MM.1S (cell line): Measurements from ENCODE around the gene TENT4B.

Experiments
- DNase-seq: peaks from one replicate; pipeline ENCODE4 v3.0.0-alpha.2; 2015
- H2AFZ ChIP-seq: fragments of 300-600 bp; sonication (generic); 2 replicates; pipeline ENCODE4 v1.6.0; 2016; ENCODE audit warnings: antibody characterized with exemption, low read length
- H3F3A ChIP-seq: fragments of 300-600 bp; sonication (generic); 2 replicates; pipeline ENCODE4 v1.6.1; 2016; ENCODE audit warnings: mild to moderate bottlenecking, antibody characterized with exemption, low read length, moderate library complexity, mixed read lengths; ENCODE audit not compliant: insufficient read depth
- H3K27ac ChIP-seq: fragments of 300-600 bp; sonication (generic); 2 replicates; pipeline ENCODE4 v1.5.1; 2016; ENCODE audit warnings: mild to moderate bottlenecking, low read length
- H3K27me3 ChIP-seq: fragments of 300-600 bp; sonication (generic); replicated peaks from 2 replicates; pipeline ENCODE4 v1.6.0; 2016; ENCODE audit warnings: low read length; ENCODE audit not compliant: insufficient read depth
- H3K36me3 ChIP-seq: fragments of 300-600 bp; sonication (generic); replicated peaks from 2 replicates; pipeline ENCODE4 v1.6.1; 2016; ENCODE audit warnings: mild to moderate bottlenecking, low read length, mixed read lengths; ENCODE audit not compliant: insufficient read depth
- H3K4me1 ChIP-seq: fragments of 300-600 bp; sonication (generic); 2 replicates; pipeline ENCODE4 v1.6.1; 2016; ENCODE audit warnings: low read length, mixed read lengths
- H3K4me2 ChIP-seq: fragments of 300-600 bp; sonication (generic); 2 replicates; pipeline ENCODE4 v1.6.0; 2016; ENCODE audit warnings: low read depth, low read length
- H3K4me3 ChIP-seq: fragments of 300-600 bp; sonication (generic); 2 replicates; pipeline ENCODE4 v1.5.1; 2016; ENCODE audit warnings: low read length, mixed read lengths
- H3K79me2 ChIP-seq: fragments of 300-600 bp; sonication (generic); 2 replicates; pipeline ENCODE4 v1.6.1; 2016; ENCODE audit warnings: mixed run types, low read length, mixed read lengths
- H3K9ac ChIP-seq: fragments of 300-600 bp; sonication (generic); 2 replicates; pipeline ENCODE4 v1.6.1; 2016; ENCODE audit warnings: low read length, mixed read lengths
- H3K9me2 ChIP-seq: fragments of 300-600 bp; sonication (generic); replicated peaks from 2 replicates; pipeline ENCODE4 v1.6.1; 2016; ENCODE audit warnings: mild to moderate bottlenecking, low read length, mixed read lengths; ENCODE audit not compliant: insufficient read depth
- H3K9me3 ChIP-seq: fragments of 300-600 bp; sonication (generic); replicated peaks from 2 replicates; pipeline ENCODE4 v1.6.1; 2016; ENCODE audit warnings: mild to moderate bottlenecking, low read length, mixed read lengths; ENCODE audit not compliant: insufficient read depth
- H4K20me1 ChIP-seq: fragments of 300-600 bp; sonication (generic); 2 replicates; pipeline ENCODE4 v1.6.1; 2016; ENCODE audit warnings: mild to moderate bottlenecking, low read length, moderate library complexity, mixed read lengths; ENCODE audit not compliant: insufficient read depth
- CTCF ChIP-seq: fragments of 300-600 bp; sonication (generic); IDR thresholded peaks from 2 replicates; pipeline ENCODE4 v1.5.1; 2016; ENCODE audit warnings: antibody characterized with exemption, low read length, mixed read lengths
- EZH2 ChIP-seq: fragments of 300-600 bp; sonication (generic); optimal IDR thresholded peaks from 2 replicates; pipeline ENCODE3; 2017; ENCODE audit warnings: low read depth, mild to moderate bottlenecking, antibody characterized with exemption, low read length, mixed read lengths
- EZH2phosphoT487 ChIP-seq: fragments of 300-600 bp; sonication (generic); IDR thresholded peaks from 2 replicates; pipeline ENCODE4 v1.6.1; 2018; ENCODE audit warnings: antibody characterized with exemption, low read length

Gene TENT4B

GRCh38 chr16:50207652-50208051 is 54.5 kb downstream of the TENT4B start:
- Histone ChIP-seq H3K79me2 (peaks cover 78% of the 10 kb centered on the region), H2AFZ (no peak overlapping the region), H3K4me2 (no peak overlapping the region), H3F3A (peaks cover 18% of the 10 kb centered on the region), H3K27ac (no peak overlapping the region), H3K36me3 (no peaks in the 10 kb centered on the region), H4K20me1 (peaks cover 9% of the 10 kb centered on the region; the same call in 1 of the 2 replicates), H3K9me2 (no peaks in the 10 kb centered on the region), H3K4me1 (peaks cover 31% of the 10 kb centered on the region), H3K27me3 (no peaks in the 10 kb centered on the region), H3K9ac (no peak overlapping the region), H3K9me3 (no peaks in the 10 kb centered on the region), H3K4me3 (no peak overlapping the region)
- DNase-seq, result no peak
- no peak for TF ChIP-seq EZH2
- no peak for TF ChIP-seq EZH2phosphoT487
- no peak for TF ChIP-seq CTCF

DNA sequence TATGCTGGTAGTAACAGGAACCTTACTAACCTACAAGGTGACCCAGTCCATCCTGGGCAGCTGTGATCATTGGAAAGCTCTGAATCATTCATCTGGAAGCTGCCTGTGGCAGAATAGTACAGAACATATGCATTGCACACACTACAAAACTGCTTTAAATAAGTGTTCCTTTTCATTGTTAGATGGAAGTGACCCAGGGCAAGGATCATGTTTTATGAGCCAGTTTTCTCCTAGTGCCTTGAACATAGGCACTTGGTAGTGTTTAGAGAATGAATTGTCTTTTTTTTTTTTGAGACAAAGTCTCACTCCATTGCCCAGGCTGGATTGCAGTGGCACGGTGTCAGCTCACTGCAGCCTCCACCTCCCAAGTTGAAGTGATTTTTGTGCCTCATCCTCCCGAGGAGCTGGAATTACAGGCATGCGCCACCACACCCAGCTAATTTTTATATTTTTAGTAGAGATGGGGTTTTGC is 55.4 kb downstream of the TENT4B start:
- no peaks in the 10 kb centered on the region for H3K27me3 ChIP-seq
- no peak overlapping the region for H2AFZ ChIP-seq
- peaks cover 5% of the 10 kb centered on the region; the same call in 1 of the 2 replicates for H4K20me1 ChIP-seq
- H3K4me1 ChIP-seq, result peaks cover 31% of the 10 kb centered on the region
- DNase-seq, result no peak
- no peak for TF ChIP-seq EZH2
- no peak for TF ChIP-seq EZH2phosphoT487
- no peak for TF ChIP-seq CTCF
- H3K27ac ChIP-seq, result no peak overlapping the region; the same call in 1 of the 2 replicates
- no peak overlapping the region for H3K9ac ChIP-seq
- peak overlapping the region; percentile 58; the same call in 1 of the 2 replicates for H3K4me2 ChIP-seq
- no peaks in the 10 kb centered on the region for H3K36me3 ChIP-seq
- H3K9me3 ChIP-seq, result no peaks in the 10 kb centered on the region
- peaks cover 73% of the 10 kb centered on the region for H3K79me2 ChIP-seq
- no peaks in the 10 kb centered on the region for H3K9me2 ChIP-seq
- no peak overlapping the region for H3K4me3 ChIP-seq
- peaks cover 21% of the 10 kb centered on the region for H3F3A ChIP-seq

GRCh38 chr16:50209546-50210265 is 56.6 kb downstream of the TENT4B start:
- H3K9me2 ChIP-seq, result no peaks in the 10 kb centered on the region
- peak overlapping the region; percentile 44; the same call in 1 of the 2 replicates for H3K27ac ChIP-seq
- H3F3A ChIP-seq, result peaks cover 24% of the 10 kb centered on the region
- no peaks in the 10 kb centered on the region for H3K36me3 ChIP-seq
- no peak overlapping the region for H2AFZ ChIP-seq
- H3K9me3 ChIP-seq, result no peaks in the 10 kb centered on the region
- peaks cover 31% of the 10 kb centered on the region for H3K4me1 ChIP-seq
- H4K20me1 ChIP-seq, result peaks cover 5% of the 10 kb centered on the region; the same call in 1 of the 2 replicates
- H3K4me3 ChIP-seq, result peak overlapping the region; percentile 6; the same call in 1 of the 2 replicates
- no peak for TF ChIP-seq CTCF
- TF ChIP-seq EZH2phosphoT487, result no peak
- no peak overlapping the region; the same call in 1 of the 2 replicates for H3K9ac ChIP-seq
- peak; percentile 85 for DNase-seq
- H3K27me3 ChIP-seq, result no peaks in the 10 kb centered on the region
- H3K79me2 ChIP-seq, result peaks cover 66% of the 10 kb centered on the region
- peak overlapping the region; percentile 58 for H3K4me2 ChIP-seq
